B cell (primary cell): ENCODE results near the gene MAPK8IP2. TPM values are rescaled to one million over a fixed set of nuclear protein-coding genes. Genes with fewer than 3 reads are reported as not detected.
A peak's percentile ranks its signal among the peaks of the same experiment; 100 is the strongest.

Experiments used
- ATAC-seq: fragments of 200-7000 bp; cut with Tn5 transposase; one replicate; pipeline ENCODE4 v1.10.0; 2021; ENCODE audit warnings: low read depth, mild to moderate bottlenecking, moderate number of reproducible peaks, moderate library complexity
- CTCF ChIA-PET: fragments of 350-600 bp; sonication (Branson Sonifier 250); formaldehyde crosslinking; loops from one replicate; lab custom pipeline; 2021; ENCODE audit warnings: antibody characterized with exemption, inconsistent platforms; lab: Charles Lee
- POLR2A ChIA-PET: fragments of 350-600 bp; sonication (Branson Sonifier 250); formaldehyde crosslinking; loops from one replicate; lab custom pipeline; 2021; ENCODE audit warnings: antibody characterized with exemption; lab: Charles Lee
- DNase-seq: peaks from one replicate; pipeline ENCODE4 v3.0.0; 2013
- H2AFZ ChIP-seq: 2 replicates; pipeline ENCODE4 v1.6.1; 2012; ENCODE audit warnings: mild to moderate bottlenecking, low read depth, low read length; ENCODE audit not compliant: insufficient read depth, poor library complexity, severe bottlenecking
- H3K27ac ChIP-seq, 2 donors: 1 replicate in 1 of 2; 2 replicates in 1 of 2; pipeline ENCODE4 v1.5.1; 2012 to 2013; ENCODE audit warnings: low read length in 2 of 2, mild to moderate bottlenecking in 2 of 2, moderate library complexity in 1 of 2
- H3K27me3 ChIP-seq, 4 experiments: fragments of 200-600 bp in 1 of 4; sonication (generic) in 1 of 4; replicated peaks in 1 of 4; 1 replicate in 2 of 4; 2 replicates in 2 of 4; pipeline versions ENCODE4 v1.6.1 to v1.7.0; 2013 to 2016; ENCODE audit warnings: low read length in 3 of 4, mild to moderate bottlenecking in 2 of 4, mixed read lengths in 1 of 4, moderate library complexity in 1 of 4; ENCODE audit not compliant: insufficient read depth in 4 of 4, control insufficient read depth in 3 of 4; ENCODE audit errors: control extremely low read depth in 1 of 4
- H3K36me3 ChIP-seq, 2 experiments: replicated peaks in 1 of 2; 1 replicate in 1 of 2; 2 replicates in 1 of 2; pipeline versions ENCODE4 v1.6.1 to v1.7.1; 2013; ENCODE audit warnings: low read length in 1 of 2; ENCODE audit not compliant: insufficient read depth in 2 of 2, control insufficient read depth in 1 of 2; ENCODE audit errors: control extremely low read depth in 1 of 2, extremely low read depth in 1 of 2
- H3K4me1 ChIP-seq, 2 donors: fragments of 200-600 bp in 1 of 2; sonication (generic) in 1 of 2; 1 replicate in 1 of 2; 2 replicates in 1 of 2; pipeline versions ENCODE4 v1.5.1 to v1.6.1; 2013 to 2017; ENCODE audit warnings: low read length in 2 of 2; ENCODE audit not compliant: control insufficient read depth in 2 of 2, insufficient read depth in 2 of 2
- H3K4me2 ChIP-seq: replicated peaks from 2 replicates; pipeline ENCODE3; 2012; ENCODE audit warnings: mild to moderate bottlenecking, low read depth, low read length; ENCODE audit not compliant: poor library complexity, severe bottlenecking
- H3K4me3 ChIP-seq, 5 experiments: fragments of 200-600 bp in 1 of 5; sonication (generic) in 1 of 5; 1 replicate in 3 of 5; 2 replicates in 2 of 5; pipeline versions ENCODE4 v1.5.1 to v1.7.0; 2011 to 2016; ENCODE audit warnings: low read length in 4 of 5, mild to moderate bottlenecking in 4 of 5, low read depth in 2 of 5, control low read depth in 1 of 5, moderate library complexity in 1 of 5; ENCODE audit not compliant: insufficient read depth in 1 of 5; ENCODE audit errors: control extremely low read depth in 1 of 5, extremely low read depth in 1 of 5
- H3K79me2 ChIP-seq: fragments of 200-600 bp; sonication (generic); one replicate; pipeline ENCODE4 v1.6.0; 2016; ENCODE audit warnings: low read length; ENCODE audit not compliant: control insufficient read depth, insufficient read depth
- H3K9ac ChIP-seq: fragments of 200-600 bp; sonication (generic); 2 replicates; pipeline ENCODE4 v1.6.1; 2017; ENCODE audit warnings: mild to moderate bottlenecking, low read length, moderate library complexity
- H3K9me3 ChIP-seq, 3 donors: one replicate each; pipeline versions ENCODE4 v1.6.1 to v1.7.1; 2013; ENCODE audit warnings: low read length in 2 of 3; ENCODE audit not compliant: control insufficient read depth in 2 of 3, insufficient read depth in 1 of 3; ENCODE audit errors: control extremely low read depth in 1 of 3
- H4K20me1 ChIP-seq: 2 replicates; pipeline ENCODE4 v1.6.0; 2012; ENCODE audit warnings: mild to moderate bottlenecking, low read length; ENCODE audit not compliant: insufficient read depth, control insufficient read depth, poor library complexity, severe bottlenecking
- H3K27ac Mint-ChIP-seq: one replicate; pipeline ENCODE4 v1.8.0; 2021; ENCODE audit warnings: mixed read lengths
- H3K27me3 Mint-ChIP-seq: one replicate; pipeline ENCODE4 v1.8.0; 2021; ENCODE audit warnings: mixed read lengths
- H3K4me1 Mint-ChIP-seq: one replicate; pipeline ENCODE4 v1.8.0; 2021; ENCODE audit warnings: mixed read lengths
- H3K4me3 Mint-ChIP-seq: one replicate; pipeline ENCODE4 v1.8.0; 2021; ENCODE audit warnings: mixed read lengths
- H3K9me3 Mint-ChIP-seq: one replicate; pipeline ENCODE4 v1.8.0; 2022; ENCODE audit warnings: mixed read lengths; ENCODE audit not compliant: insufficient read depth
- EZH2 ChIP-seq: IDR thresholded peaks from 2 replicates; pipeline ENCODE4 v1.6.1; 2012; ENCODE audit warnings: borderline replicate concordance, low read depth, mild to moderate bottlenecking, moderate library complexity, low read length; ENCODE audit not compliant: insufficient read depth, poor library complexity, severe bottlenecking
- WGBS: methylation state at CpG from one replicate; pipeline ENCODE4 v1.1.5; 2013; ENCODE audit warnings: missing lambda C conversion rate; ENCODE audit not compliant: insufficient coverage; 5-methylcytosine and 5-hydroxymethylcytosine counted together
- intact Hi-C: fragments of 100-400 bp; cut with micrococcal nuclease; formaldehyde crosslinking; loops from one replicate; pipeline ENCODE4 v1.10.0; 2022
- polyA plus RNA-seq: library from polyadenylated mRNA; depleted of rRNA; stranded (reverse); fragments of >200 nt; gene quantifications from 2 replicates; pipeline ENCODE4 v1.2.3, GENCODE V29; 2012
- total RNA-seq, 2 donors: library from RNA; stranded (reverse); fragments of 120-200 nt in 1 of 2; gene quantifications; 1 replicate in 1 of 2; 2 replicates in 1 of 2; pipeline versions ENCODE4 v1.2.3 to v1.2.4, GENCODE V29; 2013 to 2022
- TF ChIP-seq, protein P1 (sequence below): fragments of 200-600 bp; IDR thresholded peaks from one replicate; pipeline ENCODE4 v1.8.0; 2022; ENCODE audit warnings: antibody characterized with exemption, mild to moderate bottlenecking

MAPK8IP2 gene
- total and polyA plus RNA-seq, 2 donors (not counting 1 experiment from before 2014, with no cell fraction given): 0.19 to 0.39 TPM

DNA sequence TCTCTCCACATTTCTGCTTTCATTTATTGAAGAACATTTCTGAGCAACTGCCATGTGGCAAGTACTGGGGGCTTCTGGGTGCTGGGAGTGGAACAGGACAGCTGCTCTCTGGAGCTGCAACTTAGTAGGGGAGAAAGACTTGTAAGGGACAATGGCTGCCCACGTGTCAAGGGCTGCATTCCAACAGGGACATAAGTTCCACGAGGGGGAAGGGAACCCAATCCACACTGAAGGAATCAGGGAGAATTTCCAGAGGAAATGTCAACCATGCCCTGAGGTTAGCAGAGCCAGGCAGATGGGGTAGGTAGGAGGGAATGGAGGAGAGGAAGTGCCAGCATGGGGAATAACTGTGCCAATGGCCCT lies 1.7 kb downstream of the MAPK8IP2 start:
- H3K4me3 ChIP-seq: no peak overlapping the region
- peak overlapping the region; percentile 81 for H3K4me3 Mint-ChIP-seq
- no peak overlapping the region for H3K9ac ChIP-seq
- intact Hi-C loops: no loop called here
- H3K27ac ChIP-seq: no peak overlapping the region
- peaks cover 12% of the 10 kb centered on the region for H3K4me1 Mint-ChIP-seq
- no peak overlapping the region for H3K4me2 ChIP-seq
- ChIA-PET POLR2A (no interaction called here), CTCF (interaction anchor here (0.6 kb wide), 1 partner anchor 75 kb away, joined by 4 read pairs; no protein-coding TSS in a partner anchor)
- H4K20me1 ChIP-seq: no peaks in the 10 kb centered on the region
- H3K4me1 ChIP-seq: peaks cover 7 to 9% of the 10 kb centered on the region in 2 donors
- no peak overlapping the region for H2AFZ ChIP-seq
- H3K79me2 ChIP-seq: no peaks in the 10 kb centered on the region
- WGBS: 42% methylated on average over 2 of the region's 2 CpGs
- peaks cover 0 to 10% (median 0%) of the 10 kb centered on the region in 3 donors for H3K9me3 ChIP-seq
- peaks cover 0 to 77% (median 29%) of the 10 kb centered on the region in 4 experiments for H3K27me3 ChIP-seq
- ATAC-seq: no peak
- DNase-seq: no peak
- peaks cover 34% of the 10 kb centered on the region for H3K27me3 Mint-ChIP-seq
- H3K27ac Mint-ChIP-seq: no peak overlapping the region
- H3K9me3 Mint-ChIP-seq: no peaks in the 10 kb centered on the region
- H3K36me3 ChIP-seq: no peaks in the 10 kb centered on the region
- TF ChIP-seq, protein P1, sequence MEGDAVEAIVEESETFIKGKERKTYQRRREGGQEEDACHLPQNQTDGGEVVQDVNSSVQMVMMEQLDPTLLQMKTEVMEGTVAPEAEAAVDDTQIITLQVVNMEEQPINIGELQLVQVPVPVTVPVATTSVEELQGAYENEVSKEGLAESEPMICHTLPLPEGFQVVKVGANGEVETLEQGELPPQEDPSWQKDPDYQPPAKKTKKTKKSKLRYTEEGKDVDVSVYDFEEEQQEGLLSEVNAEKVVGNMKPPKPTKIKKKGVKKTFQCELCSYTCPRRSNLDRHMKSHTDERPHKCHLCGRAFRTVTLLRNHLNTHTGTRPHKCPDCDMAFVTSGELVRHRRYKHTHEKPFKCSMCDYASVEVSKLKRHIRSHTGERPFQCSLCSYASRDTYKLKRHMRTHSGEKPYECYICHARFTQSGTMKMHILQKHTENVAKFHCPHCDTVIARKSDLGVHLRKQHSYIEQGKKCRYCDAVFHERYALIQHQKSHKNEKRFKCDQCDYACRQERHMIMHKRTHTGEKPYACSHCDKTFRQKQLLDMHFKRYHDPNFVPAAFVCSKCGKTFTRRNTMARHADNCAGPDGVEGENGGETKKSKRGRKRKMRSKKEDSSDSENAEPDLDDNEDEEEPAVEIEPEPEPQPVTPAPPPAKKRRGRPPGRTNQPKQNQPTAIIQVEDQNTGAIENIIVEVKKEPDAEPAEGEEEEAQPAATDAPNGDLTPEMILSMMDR: no peak
- no peak for TF ChIP-seq EZH2

DNA sequence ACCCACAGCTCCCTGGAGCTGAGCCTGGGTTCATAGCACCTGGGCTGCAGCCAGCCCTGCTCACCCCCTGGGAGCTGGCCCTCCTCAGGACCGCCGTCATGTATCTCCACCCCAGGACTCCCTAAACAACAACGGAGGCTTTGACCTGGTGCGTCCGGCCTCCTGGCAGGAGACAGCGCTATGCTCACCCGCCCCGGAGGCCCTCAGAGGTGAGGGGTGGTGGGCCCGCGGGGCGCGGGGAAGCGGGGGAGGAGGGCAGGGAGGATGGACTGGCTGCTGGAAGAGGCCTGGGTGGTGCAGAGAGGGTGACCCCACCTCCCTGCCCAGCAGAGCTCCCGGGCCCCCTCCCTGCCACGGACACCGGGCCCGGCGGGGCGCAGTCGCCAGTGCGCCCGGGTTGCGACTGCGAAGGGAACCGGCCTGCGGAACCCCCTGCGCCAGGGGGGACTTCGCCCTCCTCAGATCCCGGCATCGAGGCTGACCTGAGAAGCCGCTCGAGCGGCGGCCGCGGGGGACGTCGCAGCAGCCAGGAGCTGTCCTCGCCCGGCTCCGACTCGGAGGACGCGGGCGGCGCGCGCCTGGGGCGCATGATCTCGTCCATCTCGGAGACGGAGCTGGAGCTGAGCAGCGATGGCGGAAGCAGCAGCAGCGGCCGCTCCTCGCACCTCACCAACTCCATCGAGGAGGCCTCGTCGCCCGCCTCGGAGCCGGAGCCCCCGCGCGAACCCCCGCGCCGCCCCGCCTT lies 3.1 kb downstream of the MAPK8IP2 start:
- Histone ChIP-seq H3K4me2 (no peak overlapping the region), H3K36me3 (no peaks in the 10 kb centered on the region), H3K4me3 (no peak overlapping the region), H3K79me2 (no peaks in the 10 kb centered on the region), H3K27ac (no peak overlapping the region), H3K27me3 (peaks cover 0 to 73% (median 26%) of the 10 kb centered on the region in 4 experiments), H3K9me3 (peaks cover 0 to 10% (median 0%) of the 10 kb centered on the region in 3 donors), H3K4me1 (peaks cover 7 to 9% of the 10 kb centered on the region in 2 donors), H2AFZ (no peak overlapping the region), H4K20me1 (no peaks in the 10 kb centered on the region), H3K9ac (no peak overlapping the region)
- Mint-ChIP-seq H3K27me3 (peaks cover 35% of the 10 kb centered on the region), H3K4me3 (no peak overlapping the region), H3K9me3 (no peaks in the 10 kb centered on the region), H3K27ac (no peak overlapping the region), H3K4me1 (peaks cover 12% of the 10 kb centered on the region)
- no peak for TF ChIP-seq EZH2
- TF ChIP-seq, protein P1: no peak
- intact Hi-C loops: no loop called here
- ChIA-PET CTCF (no interaction called here), POLR2A (no interaction called here)
- DNase-seq: no peak
- WGBS: 13% methylated on average over 69 of the region's 70 CpGs
- no peak for ATAC-seq
